NCI-H1694 treated with DMSO at 0.1 percent for 48 hours (cell line): ENCODE results near the gene EGF.
"Not testable (repeated sequence)": the region's sequence is repeated elsewhere in the genome, so short reads cannot be mapped to it uniquely, and the experiment has no call there.

Experiments used
- DNase-seq: peaks from one replicate; lab custom pipeline; 2025; lab: John Stamatoyannopoulos, UW

EGF gene

GRCh38 chr4:110039164-110039563, 126.5 kb downstream of the EGF start:
- not testable (repeated sequence) for DNase-seq

- DNase-seq = no peak
These were observed 129.1 kb downstream of the EGF start for GRCh38 chr4:110041735-110042134.

- DNase-seq = no peak
These were observed 130.1 kb downstream of the EGF start for GRCh38 chr4:110042545-110043517.

- no peak for DNase-seq
These were observed 133.9 kb downstream of the EGF start for GRCh38 chr4:110046588-110047049.

- no peak for DNase-seq
These were observed 137.6 kb downstream of the EGF start for GRCh38 chr4:110049951-110050925.

GRCh38 chr4:110055158-110055768, 142.6 kb downstream of the EGF start:
- DNase-seq = no peak

- DNase-seq = no peak
These were observed 146.0 kb downstream of the EGF start for GRCh38 chr4:110058677-110059076.

- no peak for DNase-seq
These were observed 147.0 kb downstream of the EGF start for GRCh38 chr4:110059556-110060191.

GRCh38 chr4:110061076-110061475, 148.4 kb downstream of the EGF start:
- no peak for DNase-seq
